T-helper 2 cell (primary cell): ENCODE data around the gene SKIDA1.

Experiments used
- DNase-seq, 5 experiments: peaks; one replicate each; pipeline versions ENCODE4 v3.0.0 to v3.0.0-alpha.2; 2012 to 2022

The SKIDA1 gene

DNA sequence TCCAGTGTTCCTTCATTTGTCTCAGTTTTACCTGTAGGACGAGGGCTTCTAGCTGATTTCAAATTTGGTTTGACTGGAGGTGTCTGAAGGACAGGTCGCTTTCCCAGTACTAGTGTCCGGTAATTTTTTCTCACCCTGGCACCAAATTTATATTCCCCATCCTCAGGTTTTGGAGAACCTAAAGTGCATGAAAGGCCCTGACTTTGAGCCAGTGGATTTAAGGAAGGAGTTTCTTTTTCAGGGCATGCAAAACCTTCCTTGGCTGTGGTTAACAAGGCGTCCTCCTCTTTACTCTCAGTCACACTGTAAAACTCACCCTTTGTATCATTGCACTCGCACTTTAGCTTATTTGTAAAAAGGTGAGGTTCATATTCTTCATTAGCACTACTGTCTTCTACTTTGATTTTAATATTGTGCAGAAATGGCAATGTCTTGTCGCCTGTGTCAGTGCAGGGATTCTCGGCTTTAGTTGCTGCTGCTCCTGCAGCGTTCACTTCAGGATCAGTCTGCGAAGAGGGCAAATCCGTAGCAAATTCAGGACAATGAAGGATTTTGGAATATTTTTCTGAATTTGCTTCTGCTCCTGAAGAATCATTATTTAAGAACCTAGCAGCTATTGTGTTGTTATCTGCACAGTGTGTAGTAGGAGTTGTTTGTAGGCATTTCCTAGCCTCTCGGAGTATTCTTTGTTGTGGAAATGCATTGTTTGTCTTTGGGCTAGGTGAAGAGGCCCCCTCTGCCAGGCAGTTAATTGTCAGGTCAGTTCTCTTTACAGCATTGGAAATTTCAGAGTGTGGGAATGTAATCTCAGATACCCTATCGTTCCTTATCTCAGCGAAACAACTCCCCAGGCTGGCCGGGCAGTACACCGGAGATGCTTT is 9.9 kb downstream of the SKIDA1 start:
- no peak for DNase-seq

- no peak for DNase-seq
These were observed 10.6 kb downstream of the SKIDA1 start for GRCh38 chr10:21514818-21515351.

DNA sequence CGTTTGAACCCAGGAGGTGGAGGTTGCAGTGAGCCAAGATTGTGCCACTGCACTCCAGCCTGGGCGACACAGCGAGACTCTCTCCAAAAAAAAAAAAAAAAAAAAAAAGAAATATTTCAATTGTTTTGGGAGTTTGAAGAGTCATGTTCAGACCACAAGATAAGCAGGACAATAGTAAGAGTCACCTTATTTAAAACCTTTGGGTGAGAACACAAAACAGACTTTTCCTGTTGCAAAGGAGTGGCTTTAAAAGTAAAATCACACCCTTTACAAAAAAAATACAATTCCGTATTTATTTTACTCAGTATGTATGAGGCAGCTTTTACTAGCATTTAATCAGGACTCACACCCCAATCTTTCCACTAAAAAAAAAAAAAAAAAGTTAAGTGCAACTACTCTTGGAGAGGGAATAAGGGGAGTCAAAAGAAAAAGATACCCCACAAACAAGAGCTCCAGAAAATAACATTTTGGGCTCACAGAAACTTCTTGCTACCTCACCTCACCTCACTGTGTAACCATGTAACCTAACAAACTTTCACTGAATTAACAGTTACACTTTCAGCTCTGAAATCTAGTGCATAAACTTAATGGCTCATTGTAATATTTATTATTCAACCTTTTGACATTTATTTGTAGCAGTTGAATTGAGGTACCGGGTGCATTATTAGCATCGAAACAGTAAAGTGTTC is 11.2 kb downstream of the SKIDA1 start:
- no peak for DNase-seq

DNA sequence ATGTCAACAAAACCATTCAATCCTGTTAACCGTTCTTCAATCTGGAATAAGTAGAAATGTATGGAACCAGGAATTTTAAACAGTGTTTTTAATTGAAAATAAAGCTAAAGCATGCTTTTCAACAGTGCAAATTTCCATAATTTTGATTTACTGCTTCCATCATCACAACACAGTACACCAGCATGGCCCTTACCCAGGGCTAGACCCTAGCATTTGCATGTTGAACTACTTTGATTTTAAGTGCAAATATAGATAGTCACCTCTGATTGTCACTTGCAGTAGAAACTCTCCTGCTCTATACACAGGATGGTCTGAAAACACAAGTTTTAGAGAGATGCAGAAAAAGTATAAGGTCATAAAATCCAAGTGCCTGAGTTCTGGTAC is 12.1 kb downstream of the SKIDA1 start:
- DNase-seq = no peak

GRCh38 chr10:21512573-21513404 is 12.7 kb downstream of the SKIDA1 start:
- no peak for DNase-seq

DNA sequence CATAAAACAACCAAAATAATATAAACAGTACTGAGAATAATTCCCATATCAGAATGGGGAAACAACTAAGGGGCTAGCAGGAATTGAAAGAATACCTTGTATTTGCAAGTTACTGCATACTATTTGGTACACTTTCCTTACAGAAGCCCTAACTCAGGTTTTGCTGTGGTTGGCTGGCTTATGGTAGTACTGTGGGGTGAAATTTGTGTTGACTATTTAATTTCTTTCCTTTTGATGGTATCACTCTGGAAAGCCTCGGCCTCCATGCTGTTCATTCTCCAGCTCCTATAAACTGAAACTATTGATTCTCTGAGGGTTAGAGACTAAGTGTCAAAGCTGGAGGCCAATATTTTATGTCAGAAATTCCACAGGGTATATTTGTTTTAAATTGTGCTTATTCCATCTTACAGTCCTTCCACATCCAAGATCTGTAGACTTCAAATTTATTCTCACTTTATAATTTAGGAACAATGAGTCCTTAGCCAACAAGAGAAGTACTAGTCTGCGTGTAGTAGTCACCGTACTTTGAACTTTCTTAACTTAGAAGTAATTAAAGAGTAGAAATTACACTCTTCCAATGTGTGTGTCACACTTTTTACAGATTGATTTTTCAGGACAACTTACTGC is 13.4 kb downstream of the SKIDA1 start:
- DNase-seq = no peak

DNA sequence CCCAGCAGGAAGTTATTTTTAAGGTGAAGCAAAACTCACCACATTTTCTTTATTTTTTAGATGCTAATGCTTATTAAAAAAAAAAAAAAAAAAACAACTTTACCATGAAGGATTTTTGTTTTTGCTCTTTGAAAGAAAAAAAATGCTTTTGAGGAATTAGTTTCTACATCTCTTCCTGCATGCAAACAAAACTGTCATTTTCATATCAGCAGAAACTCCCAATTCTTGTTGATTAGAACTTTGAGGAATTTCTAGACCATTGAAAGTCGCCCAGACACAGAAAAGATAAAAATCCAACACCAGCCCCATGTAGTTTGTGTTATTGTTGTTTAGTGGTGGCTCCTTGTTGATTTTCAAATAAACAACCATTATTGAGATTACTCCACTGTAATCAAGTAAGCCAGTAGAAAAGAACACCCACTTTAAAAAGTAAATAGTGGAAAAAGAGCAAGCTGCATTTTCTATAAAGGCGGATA is 14.3 kb downstream of the SKIDA1 start:
- no peak for DNase-seq

GRCh38 chr10:21510241-21511094 is 15.0 kb downstream of the SKIDA1 start:
- no peak for DNase-seq

- DNase-seq = no peak
These were observed 15.9 kb downstream of the SKIDA1 start for GRCh38 chr10:21509341-21510240.

GRCh38 chr10:21508706-21509331 is 16.7 kb downstream of the SKIDA1 start:
- no peak for DNase-seq

DNA sequence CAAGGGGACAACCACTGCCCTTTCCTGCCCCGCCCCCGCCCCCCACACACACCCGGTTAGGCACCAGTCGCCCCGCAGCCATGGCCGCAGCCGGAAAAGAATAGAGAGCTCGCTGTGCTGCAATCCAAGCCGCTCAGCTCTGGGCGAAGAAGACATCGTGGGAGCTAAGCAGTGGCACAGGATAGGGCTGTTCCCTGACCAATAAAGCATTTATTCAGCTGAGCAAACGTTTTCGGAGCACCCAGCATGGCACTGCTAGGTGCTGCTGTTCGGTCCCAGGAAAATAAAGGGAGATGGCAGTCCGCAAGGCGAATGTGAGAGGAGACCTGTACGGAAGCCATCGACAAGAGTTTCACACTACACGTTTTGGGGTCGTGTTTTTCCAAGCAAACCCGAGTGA is 18.3 kb downstream of the SKIDA1 start:
- DNase-seq = no peak

GRCh38 chr10:21506351-21506750 is 19.1 kb downstream of the SKIDA1 start:
- DNase-seq = no peak

DNA sequence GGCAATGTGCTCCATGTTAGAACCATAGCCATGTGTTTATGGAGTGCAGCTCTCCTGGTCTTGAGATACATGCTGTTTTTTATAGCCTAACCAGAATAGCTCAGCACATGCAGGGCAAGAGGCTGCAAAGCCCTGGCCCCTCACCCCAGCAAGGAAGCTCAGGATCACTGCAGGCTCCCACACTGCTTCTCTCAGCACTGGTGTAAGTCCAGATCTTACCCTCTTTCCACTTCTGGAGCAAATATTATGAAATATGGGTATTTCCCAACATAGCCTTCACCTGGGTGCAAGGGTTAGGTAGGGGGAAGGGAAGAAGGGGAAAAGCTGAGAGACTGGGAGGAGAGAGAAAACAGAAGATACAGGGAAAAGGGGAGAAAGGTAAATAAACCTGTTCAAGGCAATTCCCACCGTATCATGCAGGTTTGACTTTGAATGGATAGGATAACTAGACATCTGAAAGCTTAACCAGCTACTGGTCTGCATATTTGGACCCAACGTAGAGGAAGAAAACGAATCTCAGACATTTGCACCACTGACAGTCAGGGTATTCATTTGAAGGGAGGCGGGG is 19.7 kb downstream of the SKIDA1 start:
- DNase-seq = no peak

DNA sequence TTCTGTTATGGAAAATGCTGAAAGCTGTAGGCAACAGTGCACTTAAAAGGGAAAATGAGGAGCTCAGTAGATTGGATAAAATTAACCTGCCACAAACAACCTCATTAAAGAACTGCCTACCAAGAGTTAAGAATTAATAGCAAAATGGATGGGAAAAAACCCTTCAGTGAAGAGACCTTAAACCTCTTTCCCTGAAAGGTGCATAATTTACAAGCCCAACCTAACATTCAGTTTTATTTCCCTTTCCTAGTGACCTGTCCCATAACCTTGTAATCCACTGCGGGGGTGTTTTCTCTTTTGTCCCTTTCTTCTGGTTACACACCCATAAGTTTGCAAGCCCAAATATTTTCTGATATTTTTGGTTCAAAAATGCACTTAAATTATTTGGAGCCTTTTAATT is 21.9 kb downstream of the SKIDA1 start:
- DNase-seq = no peak

GRCh38 chr10:21502348-21502740 is 23.1 kb downstream of the SKIDA1 start:
- no peak for DNase-seq

GRCh38 chr10:21501731-21502347 is 23.6 kb downstream of the SKIDA1 start:
- DNase-seq = no peak

DNA sequence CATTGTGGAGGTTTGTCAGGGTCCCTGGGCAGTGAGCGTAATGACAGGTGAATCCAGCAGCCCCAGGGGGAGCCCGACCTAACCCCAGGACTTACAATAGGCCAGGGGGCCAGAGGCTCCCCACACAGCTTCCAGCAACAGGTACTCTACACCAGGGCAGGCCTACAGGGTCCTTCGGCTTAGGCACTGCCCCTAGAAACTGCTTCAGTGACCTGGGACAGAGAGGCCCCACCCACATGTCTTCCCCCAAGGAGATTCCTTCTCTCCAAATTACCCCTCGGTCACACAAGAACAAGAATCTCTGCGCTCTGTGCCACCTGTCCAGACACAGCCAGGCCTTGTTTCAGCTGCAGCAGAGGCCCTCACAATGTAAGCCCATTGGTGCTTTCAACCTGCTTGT is 24.4 kb downstream of the SKIDA1 start:
- DNase-seq = no peak

DNA sequence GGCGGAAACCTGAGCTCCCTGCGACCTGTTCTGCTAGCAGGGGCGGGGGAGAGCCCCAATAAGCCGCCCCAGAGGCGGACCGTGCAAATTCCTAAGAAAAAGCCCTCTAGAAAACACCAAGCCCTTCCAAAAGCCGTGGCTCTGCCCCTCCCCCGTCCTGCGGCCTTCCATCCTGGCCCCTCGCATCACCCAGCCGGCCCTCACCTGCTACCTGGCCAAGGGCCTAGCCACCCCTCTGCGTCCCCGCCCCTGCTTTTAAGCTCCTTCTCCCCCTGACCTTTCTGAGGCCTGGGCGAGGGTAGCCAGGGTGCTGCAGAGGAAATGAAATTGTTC is 24.9 kb downstream of the SKIDA1 start:
- DNase-seq = no peak
